ENCODE data around the gene ELAPOR2.

- TF ChIP-seq, protein P1, sequence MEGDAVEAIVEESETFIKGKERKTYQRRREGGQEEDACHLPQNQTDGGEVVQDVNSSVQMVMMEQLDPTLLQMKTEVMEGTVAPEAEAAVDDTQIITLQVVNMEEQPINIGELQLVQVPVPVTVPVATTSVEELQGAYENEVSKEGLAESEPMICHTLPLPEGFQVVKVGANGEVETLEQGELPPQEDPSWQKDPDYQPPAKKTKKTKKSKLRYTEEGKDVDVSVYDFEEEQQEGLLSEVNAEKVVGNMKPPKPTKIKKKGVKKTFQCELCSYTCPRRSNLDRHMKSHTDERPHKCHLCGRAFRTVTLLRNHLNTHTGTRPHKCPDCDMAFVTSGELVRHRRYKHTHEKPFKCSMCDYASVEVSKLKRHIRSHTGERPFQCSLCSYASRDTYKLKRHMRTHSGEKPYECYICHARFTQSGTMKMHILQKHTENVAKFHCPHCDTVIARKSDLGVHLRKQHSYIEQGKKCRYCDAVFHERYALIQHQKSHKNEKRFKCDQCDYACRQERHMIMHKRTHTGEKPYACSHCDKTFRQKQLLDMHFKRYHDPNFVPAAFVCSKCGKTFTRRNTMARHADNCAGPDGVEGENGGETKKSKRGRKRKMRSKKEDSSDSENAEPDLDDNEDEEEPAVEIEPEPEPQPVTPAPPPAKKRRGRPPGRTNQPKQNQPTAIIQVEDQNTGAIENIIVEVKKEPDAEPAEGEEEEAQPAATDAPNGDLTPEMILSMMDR (IDR thresholded peaks at IDR 0.05) = no peak
- TF ChIP-seq POLR2A (IDR thresholded peaks at IDR 0.05) = no peak
These were observed 8.3 kb upstream of the ELAPOR2 start for GRCh38 chr7:87067788-87068187.

All from testis (tissue), 2 donors.